GM18508 (cell line): ENCODE measurements around the gene MAGIX.
A peak's percentile ranks its signal among the peaks of the same experiment; 100 is the strongest.

ENCODE experiments used
- ATAC-seq: cut with Tn5 transposase; IDR thresholded peaks from one replicate; pipeline ENCODE4 v1.9.1; 2021; ENCODE audit warnings: moderate number of reproducible peaks; ENCODE audit not compliant: insufficient read depth, unreplicated experiment

Gene MAGIX

DNA sequence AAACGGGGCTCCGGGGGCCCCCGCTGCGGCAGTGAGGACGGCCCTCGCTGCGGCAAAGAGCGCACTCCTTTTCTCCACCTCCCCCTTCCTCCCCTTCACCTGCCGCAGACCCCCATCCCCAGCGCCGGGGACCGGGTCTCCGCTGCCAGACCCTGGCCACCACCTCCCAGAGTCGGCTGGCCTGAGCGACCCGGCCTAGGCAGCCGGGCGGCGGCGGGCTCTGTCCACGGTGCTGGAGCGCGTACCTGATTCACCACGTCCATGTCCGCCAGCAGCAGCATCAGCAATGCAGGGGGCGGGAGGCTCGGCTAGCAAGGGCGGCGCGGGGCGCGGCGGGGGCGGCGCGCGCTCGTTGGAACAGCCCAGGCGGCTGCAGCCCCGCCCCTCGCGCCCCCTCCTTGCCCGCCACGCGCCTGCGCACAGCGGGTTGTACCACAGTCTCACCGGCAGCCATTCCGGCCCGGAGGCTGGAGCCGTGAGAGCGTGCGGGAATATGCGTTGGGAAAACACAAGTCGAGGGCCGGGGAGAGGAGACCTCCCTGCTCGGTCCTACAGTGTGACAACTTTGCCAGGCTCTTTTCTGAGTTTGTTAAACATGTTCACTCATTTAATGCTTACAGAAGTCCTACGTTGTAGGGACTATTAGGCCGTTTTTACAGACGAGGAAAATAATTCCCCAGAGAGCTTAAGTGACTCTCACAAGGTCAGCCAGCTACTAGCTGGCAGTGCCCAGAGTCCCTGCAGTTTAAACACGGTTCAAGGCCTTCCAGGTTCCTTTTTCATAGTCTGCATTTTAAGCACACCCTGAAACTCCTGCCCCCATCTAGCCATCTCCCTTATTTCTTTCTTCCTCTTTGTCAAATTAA is 37.6 kb downstream of the MAGIX start, which contains the start of gene SYP:
Gene SYP (minus strand): TSS at position 288 of the 866 bp plus-strand sequence. CDS start 7 bp downstream, at position 281.
- ATAC-seq, result peak; percentile 74

DNA sequence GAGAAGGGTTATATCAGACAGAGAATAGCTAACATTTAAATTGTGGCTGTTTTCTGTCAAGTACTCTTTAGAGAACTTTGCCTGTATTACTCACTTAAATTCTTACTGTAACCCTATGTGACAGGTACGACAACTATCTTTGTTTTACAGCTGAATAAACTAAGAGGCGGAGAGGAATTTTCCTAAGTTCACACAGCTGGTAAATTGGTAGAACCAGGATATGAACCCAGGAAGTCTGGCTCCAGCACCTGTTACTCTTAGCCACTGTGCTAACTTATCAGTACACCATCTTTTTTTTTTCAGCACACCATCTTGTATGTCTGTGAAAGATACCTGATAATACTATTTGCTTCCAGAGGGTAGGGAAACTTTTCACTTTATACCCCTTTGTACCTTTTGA is 39.5 kb downstream of the MAGIX start:
- ATAC-seq, result no peak

DNA sequence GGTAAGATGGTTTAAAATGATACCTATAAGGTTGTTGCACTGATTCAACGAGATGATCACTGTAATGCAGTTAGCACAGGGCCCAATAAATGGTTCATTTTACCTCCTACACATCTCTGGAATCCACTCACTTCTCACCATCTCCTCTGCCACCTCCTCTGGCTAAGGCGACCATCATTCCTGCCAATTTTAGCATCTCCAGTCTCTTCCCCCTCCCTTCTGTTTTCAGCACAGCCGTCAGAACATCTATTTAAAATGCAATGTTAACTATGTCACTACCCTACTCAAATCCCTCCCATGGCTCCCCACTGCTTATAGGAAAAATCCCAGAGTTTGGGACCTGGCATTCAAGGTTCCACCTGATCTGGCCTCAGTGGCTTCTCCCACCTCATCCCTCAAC is 41.0 kb downstream of the MAGIX start:
- no peak for ATAC-seq

DNA sequence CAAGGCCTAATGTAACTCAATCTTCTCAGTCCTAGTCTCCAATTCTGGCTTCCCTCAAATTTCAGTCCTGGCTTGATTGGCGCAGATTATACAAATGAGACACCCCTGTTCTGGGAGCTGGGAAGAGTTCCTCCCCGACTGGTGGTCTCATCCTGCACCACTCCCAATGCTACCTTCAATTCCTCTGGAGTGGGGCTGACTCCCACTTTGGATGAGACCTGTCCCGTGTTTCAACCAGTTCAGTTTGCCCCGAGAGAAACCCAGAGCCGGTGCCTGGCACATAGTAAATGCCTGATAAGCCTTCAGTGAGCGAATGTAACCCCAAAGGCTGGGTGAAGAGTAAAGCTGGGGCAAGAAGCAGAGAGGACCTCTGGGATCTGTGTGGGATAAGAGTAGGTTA is 41.5 kb downstream of the MAGIX start:
- ATAC-seq, result no peak

DNA sequence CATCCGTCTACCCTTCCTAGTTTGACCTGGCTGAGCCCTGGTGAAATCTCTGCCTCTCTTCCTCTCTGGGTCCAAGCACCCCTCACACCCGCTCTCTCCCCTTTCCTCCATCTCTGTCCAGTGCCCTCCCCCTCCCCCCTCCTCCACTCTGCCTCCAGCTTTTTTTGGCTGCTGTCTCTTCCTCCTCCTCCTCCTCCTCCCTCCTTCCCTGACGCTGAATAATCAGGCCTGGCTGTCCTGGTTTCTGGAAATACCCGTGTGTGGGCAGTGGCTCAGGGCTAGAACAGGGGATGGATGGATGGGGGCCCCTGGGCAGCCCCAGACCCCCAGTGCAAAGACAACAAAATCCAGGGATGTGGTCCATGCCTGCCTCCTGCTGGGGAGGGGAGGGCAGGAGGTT is 42.2 kb downstream of the MAGIX start:
- no peak for ATAC-seq

DNA sequence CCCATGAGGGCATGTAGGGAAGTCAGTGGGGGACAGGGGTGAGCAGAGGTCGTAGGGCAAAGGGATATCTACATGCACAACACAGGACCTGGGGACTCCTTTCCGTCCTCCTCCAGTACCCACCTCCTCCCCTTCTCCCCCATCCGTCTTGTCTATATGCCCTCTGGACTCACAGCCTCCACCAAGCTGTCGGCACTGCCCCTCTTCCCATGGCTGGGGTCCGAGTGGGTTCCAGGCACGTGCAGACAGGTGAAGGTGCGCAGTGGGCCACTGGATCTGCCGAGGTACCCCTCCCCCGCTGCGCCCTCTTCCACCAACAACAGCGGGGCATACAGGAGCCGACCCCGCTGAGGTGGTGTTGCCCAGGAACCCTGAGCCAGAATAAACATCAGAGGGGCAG is 42.9 kb downstream of the MAGIX start:
- ATAC-seq, result no peak

DNA sequence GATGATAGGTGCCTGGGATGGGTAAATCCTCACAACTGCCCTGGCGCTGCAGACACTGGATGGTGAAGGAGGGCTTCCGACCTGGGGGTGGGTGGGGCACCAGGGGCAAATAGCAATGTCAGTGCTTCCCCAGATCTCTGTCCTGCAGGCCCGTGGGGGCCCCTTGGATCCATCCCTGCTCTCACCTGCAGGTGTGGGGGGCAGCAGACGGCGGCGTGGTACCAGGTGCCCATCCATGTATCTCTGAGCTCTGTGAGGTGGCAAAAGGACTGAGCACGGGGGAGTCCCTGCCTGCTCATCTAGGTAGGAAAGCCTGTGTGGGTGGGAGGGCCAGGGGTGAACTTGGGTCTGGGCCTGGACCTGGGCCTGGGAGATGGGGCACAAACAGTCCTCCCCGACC is 44.0 kb downstream of the MAGIX start:
- ATAC-seq, result no peak

DNA sequence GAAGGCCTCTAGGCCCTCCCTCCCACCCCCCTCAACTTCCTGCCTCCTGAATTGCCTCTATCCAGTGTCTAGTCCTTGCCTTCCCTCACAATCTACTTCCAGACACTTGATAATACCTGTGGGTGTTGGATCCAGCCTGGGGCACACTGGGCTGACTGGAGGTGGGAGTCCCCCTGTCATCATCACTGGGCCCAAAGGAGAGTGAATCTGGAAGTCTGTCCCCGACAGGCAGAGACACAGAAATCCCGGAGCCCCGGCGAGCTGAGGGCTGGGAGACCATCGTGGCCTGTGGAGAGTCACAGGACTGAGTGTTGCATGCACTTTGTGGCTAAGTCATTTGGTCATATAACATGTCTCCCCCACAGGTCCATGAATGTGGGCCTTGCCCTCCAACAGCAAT is 45.8 kb downstream of the MAGIX start:
- no peak for ATAC-seq

DNA sequence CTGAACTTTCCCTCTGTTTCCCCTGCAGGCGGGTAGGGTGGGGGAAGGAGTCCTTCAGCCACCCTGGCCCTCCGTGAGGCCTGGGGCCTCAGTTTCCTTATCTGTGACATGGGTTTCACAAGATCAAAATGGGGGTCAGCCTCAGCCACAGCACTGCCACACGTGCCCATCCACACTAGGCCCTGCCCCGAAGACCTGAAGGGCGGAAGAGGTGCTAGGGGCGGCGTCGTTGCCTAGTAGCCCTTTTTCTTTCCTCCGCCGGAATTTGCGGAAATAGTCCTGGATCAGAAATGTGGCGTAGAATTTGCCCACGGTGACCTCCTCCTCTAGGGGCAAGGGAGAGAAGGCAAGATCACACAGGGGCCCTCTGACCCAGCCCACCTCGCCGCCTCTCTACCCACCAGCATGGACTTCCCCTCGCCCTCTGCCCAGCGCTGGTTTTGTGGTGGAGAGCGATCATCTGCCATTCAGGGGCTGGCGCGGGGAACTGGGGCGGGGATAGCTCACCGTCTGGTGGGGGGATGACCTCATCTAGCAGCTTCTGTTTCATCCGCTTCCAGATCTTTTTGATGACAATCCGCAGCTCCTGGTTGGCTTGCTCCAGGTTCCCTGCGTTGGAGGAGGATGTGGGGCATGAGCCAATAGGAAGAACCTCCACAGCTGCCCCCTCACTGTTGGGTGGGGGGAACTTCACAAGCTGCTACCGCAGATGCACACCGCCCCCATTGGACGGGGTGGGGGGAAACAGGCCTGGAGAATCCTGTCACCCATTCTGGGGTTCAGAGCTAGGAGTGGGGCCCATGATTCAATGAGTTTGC is 47.1 kb downstream of the MAGIX start:
- no peak for ATAC-seq

DNA sequence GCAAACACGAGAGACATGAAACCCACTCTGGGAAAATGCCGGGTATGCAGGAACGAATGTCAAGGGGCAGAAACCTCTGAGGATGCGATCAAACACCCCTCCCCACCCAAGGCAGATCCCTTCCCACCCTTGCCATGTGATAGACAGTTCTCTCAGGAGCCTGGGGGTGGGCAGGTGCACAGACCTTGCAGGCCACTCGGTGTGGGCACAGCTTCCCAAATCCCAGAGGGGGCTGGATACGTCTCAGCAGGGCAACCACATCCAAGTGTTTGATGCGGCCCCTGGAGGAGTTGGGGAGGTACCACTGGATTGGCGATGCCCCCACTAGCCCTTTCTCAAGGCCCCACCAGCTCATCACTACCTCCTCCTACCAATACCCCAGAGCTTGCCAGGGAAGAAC is 47.8 kb downstream of the MAGIX start:
- no peak for ATAC-seq

DNA sequence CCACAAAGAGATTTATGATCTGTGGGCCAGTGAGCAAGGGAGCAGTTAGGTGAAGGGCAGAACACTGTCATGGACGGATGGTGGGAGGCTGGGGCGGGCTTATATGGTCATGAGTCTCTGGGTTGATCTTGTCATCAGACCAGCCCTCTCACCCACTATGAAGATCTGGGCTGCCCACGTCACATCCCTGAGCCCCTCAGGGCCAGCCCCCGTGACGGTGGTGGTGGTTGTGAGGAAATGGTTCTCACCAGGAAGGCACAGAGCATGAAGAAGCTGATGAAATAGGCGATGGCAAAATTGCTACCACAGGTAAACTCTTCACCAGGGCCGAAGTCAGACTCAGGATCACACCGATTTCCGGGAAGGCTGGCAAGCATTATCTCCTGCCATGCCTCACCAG is 48.5 kb downstream of the MAGIX start:
- no peak for ATAC-seq

DNA sequence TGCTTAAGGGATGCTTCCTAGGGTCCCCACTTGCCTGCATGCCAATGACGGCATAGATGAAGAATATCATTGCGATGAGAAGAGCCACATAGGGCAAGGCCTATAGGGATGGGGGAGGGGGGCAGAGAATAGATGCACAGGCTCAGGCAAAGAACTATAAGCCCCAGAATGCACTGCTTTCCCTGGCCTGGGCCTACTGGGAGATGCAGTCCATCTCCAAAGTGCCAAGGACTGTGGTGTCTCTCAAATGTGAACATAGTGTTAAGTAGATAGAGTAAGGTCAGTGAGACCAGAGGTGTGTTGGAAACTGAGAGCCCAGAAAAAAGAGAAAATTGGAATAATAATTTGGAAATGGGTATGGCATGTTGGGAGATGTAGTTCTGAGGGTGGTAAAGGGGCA is 49.7 kb downstream of the MAGIX start:
- no peak for ATAC-seq

DNA sequence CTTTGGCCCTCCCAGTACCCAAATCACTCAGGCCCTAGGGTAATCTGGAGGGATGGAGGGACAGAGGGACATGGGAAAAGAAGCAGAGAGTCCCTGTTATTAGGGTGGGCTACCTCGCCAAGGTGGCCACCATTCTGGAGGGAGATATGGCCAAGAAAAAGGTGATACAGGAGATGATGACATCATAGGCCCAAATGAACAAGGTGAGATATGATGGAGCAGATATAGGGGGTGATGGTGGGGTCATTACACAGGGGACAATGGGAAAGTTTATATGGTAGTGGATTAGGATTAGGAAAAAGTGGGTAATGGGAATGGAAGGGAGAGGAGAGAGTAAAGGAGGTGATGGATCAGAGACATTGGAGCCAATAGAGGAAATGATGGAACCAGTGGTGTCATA is 50.3 kb downstream of the MAGIX start:
- no peak for ATAC-seq

DNA sequence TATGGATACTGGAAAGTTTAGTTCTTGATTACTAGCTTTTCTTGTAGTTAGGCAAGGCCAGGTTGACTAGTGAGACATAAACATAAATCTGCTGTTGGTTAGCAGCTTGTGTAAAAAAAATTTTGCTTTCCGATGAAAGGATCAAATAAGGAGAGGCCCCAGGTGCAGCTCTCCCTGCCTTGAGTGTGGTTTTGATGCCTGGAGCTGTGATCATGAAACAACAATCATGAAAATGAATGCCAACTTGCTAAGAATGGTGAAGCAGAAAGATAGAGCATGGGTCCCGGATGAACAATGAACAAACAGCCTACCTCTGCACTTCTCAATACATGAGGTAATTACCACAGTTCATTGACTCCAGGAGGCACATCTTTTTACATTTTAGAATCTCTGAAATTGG is 51.9 kb downstream of the MAGIX start:
- ATAC-seq, result no peak

DNA sequence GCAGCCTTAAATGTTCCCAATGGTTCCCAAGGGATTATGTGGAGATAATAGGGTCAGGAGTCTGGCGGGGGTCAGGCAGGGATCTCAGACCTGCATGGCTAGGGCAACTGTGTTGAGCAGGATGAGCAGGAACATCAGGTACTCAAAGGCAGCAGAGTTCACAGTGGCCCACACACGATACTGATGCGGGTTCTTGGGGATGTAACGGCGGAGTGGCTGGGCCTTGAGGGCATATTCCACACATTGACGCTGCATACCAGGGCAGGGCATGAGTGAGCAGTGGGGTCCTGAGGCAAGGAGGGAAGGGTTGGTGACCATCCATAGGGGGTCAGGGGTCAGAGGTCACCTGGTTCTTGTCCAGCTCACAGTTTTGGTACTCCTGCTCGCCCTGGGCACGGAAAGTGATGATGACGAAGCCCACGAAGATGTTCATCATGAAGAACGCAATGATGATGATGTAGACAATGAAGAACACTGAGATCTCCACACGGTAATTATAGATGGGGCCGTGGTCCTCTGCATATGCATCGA is 52.5 kb downstream of the MAGIX start:
- no peak for ATAC-seq
